Esophagus muscularis mucosa (tissue), 4 donors: ENCODE measurements around the gene NRK. TPM values are rescaled to one million over a fixed set of nuclear protein-coding genes. Genes with fewer than 3 reads are reported as not detected.

Source experiments
- DNase-seq: peaks from one replicate; pipeline ENCODE4 v3.0.0-alpha.2; 2017; ENCODE audit errors: extremely low spot score
- H3K27ac ChIP-seq, 4 donors: fragments of 200-600 bp; sonication (generic); replicated peaks in 1 of 4; 1 replicate in 3 of 4; 2 replicates in 1 of 4; pipeline ENCODE4 v1.5.1; 2016 to 2019; ENCODE audit warnings: mild to moderate bottlenecking in 1 of 4
- H3K27me3 ChIP-seq, 4 donors: fragments of 200-600 bp; sonication (generic); one replicate each; pipeline versions ENCODE4 v1.5.1 to v1.6.0; 2016 to 2019
- H3K36me3 ChIP-seq, 4 donors: fragments of 200-600 bp; sonication (generic); one replicate each; pipeline ENCODE4 v1.5.1; 2016 to 2019
- H3K4me1 ChIP-seq, 4 donors: fragments of 200-600 bp; sonication (generic); one replicate each; pipeline ENCODE4 v1.5.1; 2016 to 2019
- H3K4me3 ChIP-seq, 4 donors: fragments of 200-600 bp; sonication (generic); 1 replicate in 2 of 4; 2 replicates in 2 of 4; pipeline ENCODE4 v1.5.1; 2016 to 2019; ENCODE audit warnings: mild to moderate bottlenecking in 4 of 4, moderate library complexity in 1 of 4
- H3K9me3 ChIP-seq, 4 donors: fragments of 200-600 bp; sonication (generic); 1 replicate in 3 of 4; 2 replicates in 1 of 4; pipeline ENCODE4 v1.5.1; 2016 to 2019
- CTCF ChIP-seq, 3 experiments: fragments of 200-600 bp in 2 of 3; fragments of 450-650 bp in 1 of 3; sonication (generic) in 2 of 3; IDR thresholded peaks; one replicate each; pipeline ENCODE4 v1.5.1; 2017 to 2019; ENCODE audit warnings: antibody characterized with exemption in 3 of 3, mild to moderate bottlenecking in 2 of 3, moderate library complexity in 1 of 3
- EP300 ChIP-seq: sonication (generic); formaldehyde crosslinking; IDR thresholded peaks from one replicate; pipeline ENCODE4 v1.6.1; 2017; ENCODE audit warnings: antibody characterized with exemption
- POLR2A ChIP-seq: fragments of 450-650 bp; IDR thresholded peaks from one replicate; pipeline ENCODE4 v1.6.1; 2017; ENCODE audit warnings: antibody characterized with exemption, moderate library complexity, mild to moderate bottlenecking, low read depth
- POLR2AphosphoS5 ChIP-seq, 2 donors: sonication (generic); formaldehyde crosslinking; IDR thresholded peaks; one replicate each; pipeline ENCODE4 v1.6.1; 2017; ENCODE audit warnings: antibody characterized with exemption in 2 of 2
- WGBS: methylation state at CpG from one replicate; pipeline ENCODE4 v1.1.5; 2018; 5-methylcytosine and 5-hydroxymethylcytosine counted together
- intact Hi-C: fragments of 100-400 bp; cut with DNase I; formaldehyde crosslinking; loops from one replicate; pipeline ENCODE4 v1.15.1; 2023
- total RNA-seq, 4 donors: library from RNA; depleted of rRNA; stranded (reverse); fragments of >200 nt; gene quantifications; one replicate each; pipeline versions ENCODE4 v1.1.0 to v1.2.1, GENCODE V29; 2016

Gene NRK
- total RNA-seq, 4 donors from 2014 or later: 2.7 to 10.8 (median 5.8) TPM

GRCh38 chrX:105910563-105911105 lies 88.3 kb downstream of the NRK start:
- TF ChIP-seq POLR2A: no peak
- Histone ChIP-seq H3K4me1 (no peaks in the 10 kb centered on the region), H3K36me3 (no peaks in the 10 kb centered on the region), H3K27ac (no peak overlapping the region), H3K4me3 (no peak overlapping the region), H3K9me3 (no peaks in the 10 kb centered on the region), H3K27me3 (no peaks in the 10 kb centered on the region)
- intact Hi-C loops: no loop called here
- 63% methylated on average over 3 of the region's 3 CpGs for WGBS
- DNase-seq: no peak

- no peak for DNase-seq
- TF ChIP-seq POLR2AphosphoS5 (IDR thresholded peaks at IDR 0.05) (no peak), POLR2A (no peak)
- no peaks in the 10 kb centered on the region for H3K4me1 ChIP-seq
- H3K27me3 ChIP-seq: no peaks in the 10 kb centered on the region
- no peak overlapping the region for H3K4me3 ChIP-seq
- H3K27ac ChIP-seq: no peak overlapping the region
- 85% methylated on average over 3 of the region's 3 CpGs for WGBS
- H3K36me3 ChIP-seq: no peaks in the 10 kb centered on the region
- H3K9me3 ChIP-seq: no peaks in the 10 kb centered on the region
- intact Hi-C loops: no loop called here
Observed at GRCh38 chrX:105945266-105945665, 122.9 kb downstream of the NRK start.

GRCh38 chrX:105969487-105969886 lies 147.1 kb downstream of the NRK start:
- Histone ChIP-seq H3K4me3 (no peak overlapping the region), H3K9me3 (no peaks in the 10 kb centered on the region), H3K27me3 (no peaks in the 10 kb centered on the region), H3K36me3 (no peaks in the 10 kb centered on the region), H3K27ac (no peak overlapping the region), H3K4me1 (no peaks in the 10 kb centered on the region)
- WGBS: 86% methylated on average over 5 of the region's 5 CpGs
- TF ChIP-seq POLR2AphosphoS5 (IDR thresholded peaks at IDR 0.05) (no peak), CTCF (IDR thresholded peaks at IDR 0.05) (no peak), POLR2A (no peak)
- intact Hi-C loops: no loop called here
- DNase-seq: no peak

GRCh38 chrX:105972690-105973386 lies 150.5 kb downstream of the NRK start:
- Histone ChIP-seq H3K27me3 (no peaks in the 10 kb centered on the region), H3K36me3 (no peaks in the 10 kb centered on the region), H3K4me1 (no peaks in the 10 kb centered on the region), H3K9me3 (no peaks in the 10 kb centered on the region), H3K4me3 (no peak overlapping the region), H3K27ac (no peak overlapping the region)
- intact Hi-C loops: no loop called here
- WGBS: 58% methylated on average over 3 of the region's 3 CpGs
- TF ChIP-seq EP300 (no peak), CTCF (IDR thresholded peaks at IDR 0.05) (no peak)
- no peak for DNase-seq

- intact Hi-C loops: no loop called here
- H3K27me3 ChIP-seq: no peaks in the 10 kb centered on the region
- no peak for TF ChIP-seq EP300
- no peak for TF ChIP-seq POLR2AphosphoS5 (IDR thresholded peaks at IDR 0.05)
- TF ChIP-seq CTCF (IDR thresholded peaks at IDR 0.05): no peak
- no peak for TF ChIP-seq POLR2A
Observed at GRCh38 chrX:105973387-105973739, 151.0 kb downstream of the NRK start.

GRCh38 chrX:105975382-105975781 lies 153.0 kb downstream of the NRK start:
- H3K4me1 ChIP-seq: no peaks in the 10 kb centered on the region
- H3K9me3 ChIP-seq: no peaks in the 10 kb centered on the region
- no peaks in the 10 kb centered on the region for H3K36me3 ChIP-seq
- intact Hi-C loops: no loop called here
- H3K27ac ChIP-seq: no peak overlapping the region
- TF ChIP-seq POLR2A (no peak), POLR2AphosphoS5 (IDR thresholded peaks at IDR 0.05) (no peak), EP300 (no peak), CTCF (IDR thresholded peaks at IDR 0.05) (no peak)
- H3K4me3 ChIP-seq: no peak overlapping the region
- no peaks in the 10 kb centered on the region for H3K27me3 ChIP-seq
- no peak for DNase-seq

More at GRCh38 chrX:105973387-105973739, 151.0 kb downstream of the NRK start:
- H3K4me1 ChIP-seq: no peaks in the 10 kb centered on the region
- H3K27ac ChIP-seq: no peak overlapping the region
- no peak for DNase-seq
- 56% methylated on average over 3 of the region's 3 CpGs for WGBS
- no peaks in the 10 kb centered on the region for H3K36me3 ChIP-seq
- no peaks in the 10 kb centered on the region for H3K9me3 ChIP-seq
- H3K4me3 ChIP-seq: no peak overlapping the region
